Stimulated activated CD8-positive, alpha-beta memory T cell treated with anti-CD3 and anti-CD28 coated beads, Interleukin-12 subunit alpha, Interleukin-12 subunit beta, amount 100 ng/mL, for 24 hours (primary cell): Measurements from ENCODE around the gene AQP12A.

Experiments
- DNase-seq: peaks from one replicate; pipeline ENCODE4 v3.0.0-alpha.2; 2020; ENCODE audit errors: extremely low read depth

AQP12A gene

GRCh38 chr2:240741091-240741490 is 49.4 kb downstream of the AQP12A start:
- DNase-seq = no peak

GRCh38 chr2:240742602-240743095 is 51.0 kb downstream of the AQP12A start:
- no peak for DNase-seq

- DNase-seq = no peak
Measured at GRCh38 chr2:240745456-240745855, 53.8 kb downstream of the AQP12A start.

- DNase-seq = no peak
Measured at GRCh38 chr2:240745962-240746361, 54.3 kb downstream of the AQP12A start.

- DNase-seq = no peak
Measured at GRCh38 chr2:240746671-240747070, 55.0 kb downstream of the AQP12A start.

GRCh38 chr2:240747256-240747655 is 55.6 kb downstream of the AQP12A start:
- DNase-seq = no peak
